ENCODE measurements around the gene RXFP2. TPM values are rescaled to one million over a fixed set of nuclear protein-coding genes. Genes with fewer than 3 reads are reported as not detected.

RXFP2 gene
- polyA plus RNA-seq, 1 experiment: not detected

GRCh38 chr13:31764556-31764955, 25.2 kb downstream of the RXFP2 start:
- no peak for TF ChIP-seq CTCF (IDR thresholded peaks at IDR 0.05; ENCODE audit: low read depth, low read length)
- Histone ChIP-seq H3K9me3 (ENCODE audit: control insufficient read depth, insufficient read depth, low read length) (no peaks in the 10 kb centered on the region), H3K4me3 (ENCODE audit: low read depth, low read length) (no peak overlapping the region), H3K27me3 (ENCODE audit: control insufficient read depth, insufficient read depth, low read length) (no peaks in the 10 kb centered on the region), H3K27ac (ENCODE audit: low read depth, low read length) (no peak overlapping the region)
- ChIA-PET CTCF (interaction anchor here (0.6 to 1.0 kb wide), 3 partner anchors 10 to 333 kb away, joined by 3 to 4 read pairs (median 3); no protein-coding TSS in a partner anchor), POLR2A (no interaction called here)
- no peak for DNase-seq (ENCODE audit: low read depth, low spot score)

GRCh38 chr13:31765138-31765785, 25.9 kb downstream of the RXFP2 start:
- Histone ChIP-seq H3K9me3 (ENCODE audit: control insufficient read depth, insufficient read depth, low read length) (no peaks in the 10 kb centered on the region), H3K4me3 (ENCODE audit: low read depth, low read length) (no peak overlapping the region), H3K27me3 (ENCODE audit: control insufficient read depth, insufficient read depth, low read length) (no peaks in the 10 kb centered on the region), H3K27ac (ENCODE audit: low read depth, low read length) (no peak overlapping the region)
- no peak for TF ChIP-seq CTCF (IDR thresholded peaks at IDR 0.05; ENCODE audit: low read depth, low read length)
- peak; percentile 55 for DNase-seq (ENCODE audit: low read depth, low spot score)
- POLR2A ChIA-PET: no interaction called here
- CTCF ChIA-PET: interaction anchor here (0.7 kb wide), 1 partner anchor 19 kb away, joined by 3 read pairs; no protein-coding TSS in a partner anchor

GRCh38 chr13:31767175-31767900, 28.0 kb downstream of the RXFP2 start:
- no peaks in the 10 kb centered on the region for H3K27me3 ChIP-seq (ENCODE audit: control insufficient read depth, insufficient read depth, low read length)
- no peaks in the 10 kb centered on the region for H3K9me3 ChIP-seq (ENCODE audit: control insufficient read depth, insufficient read depth, low read length)
- TF ChIP-seq CTCF (IDR thresholded peaks at IDR 0.05; ENCODE audit: low read depth, low read length): no peak
- H3K27ac ChIP-seq (ENCODE audit: low read depth, low read length): peak overlapping the region; percentile 31
- ChIA-PET POLR2A (interaction anchor here (1.2 kb wide), 1 partner anchor 11 kb away, joined by 3 read pairs; no protein-coding TSS in a partner anchor), CTCF (interaction anchor here (0.6 kb wide), 1 partner anchor 330 kb away, joined by 3 read pairs; no protein-coding TSS in a partner anchor)
- DNase-seq (ENCODE audit: low read depth, low spot score): peak; percentile 48
- H3K4me3 ChIP-seq (ENCODE audit: low read depth, low read length): no peak overlapping the region

GRCh38 chr13:31768351-31768750, 29.0 kb downstream of the RXFP2 start:
- ChIA-PET POLR2A (no interaction called here), CTCF (interaction anchor here (1.4 to 1.5 kb wide), 2 partner anchors 27 to 337 kb away, joined by 5 read pairs; no protein-coding TSS in a partner anchor)
- Histone ChIP-seq H3K9me3 (ENCODE audit: control insufficient read depth, insufficient read depth, low read length) (no peaks in the 10 kb centered on the region), H3K27me3 (ENCODE audit: control insufficient read depth, insufficient read depth, low read length) (no peaks in the 10 kb centered on the region), H3K27ac (ENCODE audit: low read depth, low read length) (no peak overlapping the region), H3K4me3 (ENCODE audit: low read depth, low read length) (no peak overlapping the region)
- TF ChIP-seq CTCF (IDR thresholded peaks at IDR 0.05; ENCODE audit: low read depth, low read length): no peak
- DNase-seq (ENCODE audit: low read depth, low spot score): no peak

GRCh38 chr13:31769575-31769974, 30.2 kb downstream of the RXFP2 start:
- no peak for TF ChIP-seq CTCF (IDR thresholded peaks at IDR 0.05; ENCODE audit: low read depth, low read length)
- ChIA-PET CTCF (interaction anchor here (1.4 kb wide), 1 partner anchor 338 kb away, joined by 5 read pairs; no protein-coding TSS in a partner anchor), POLR2A (no interaction called here)
- no peak overlapping the region for H3K27ac ChIP-seq (ENCODE audit: low read depth, low read length)
- H3K27me3 ChIP-seq (ENCODE audit: control insufficient read depth, insufficient read depth, low read length): no peaks in the 10 kb centered on the region
- no peak for DNase-seq (ENCODE audit: low read depth, low spot score)
- H3K9me3 ChIP-seq (ENCODE audit: control insufficient read depth, insufficient read depth, low read length): no peaks in the 10 kb centered on the region
- no peak overlapping the region for H3K4me3 ChIP-seq (ENCODE audit: low read depth, low read length)

All from AG04450 (cell line).